HepG2 (cell line): Measurements from ENCODE around the gene FAM83C. TPM values are rescaled to one million over a fixed set of nuclear protein-coding genes. Genes with fewer than 3 reads are reported as not detected.

ENCODE experiments used
- ATF7 ChIP-seq, 2 experiments: fragments of 450-650 bp in 1 of 2; sonication (generic) in 1 of 2; formaldehyde crosslinking in 1 of 2; IDR thresholded peaks; 2 replicates each; pipeline versions ENCODE4 v1.4.0 to v1.6.1; 2016 to 2020; ENCODE audit warnings: antibody characterized with exemption in 1 of 2, mild to moderate bottlenecking in 1 of 2, missing genetic modification reagents in 1 of 2
- ATF7-NPFF ChIP-seq: sonication (generic); formaldehyde crosslinking; IDR thresholded peaks from 2 replicates; pipeline ENCODE4 v1.8.1; 2023; ENCODE audit warnings: mild to moderate bottlenecking, low read depth, missing genetic modification reagents, moderate library complexity
- GTF2F1 ChIP-seq: fragments of 150-350 bp; IDR thresholded peaks from 2 replicates; pipeline ENCODE4 v1.6.1; 2014; ENCODE audit warnings: low read length
- HNRNPL ChIP-seq: fragments of 200-400 bp; formaldehyde crosslinking; IDR thresholded peaks from 2 replicates; pipeline ENCODE4 v1.6.1; 2017; ENCODE audit warnings: mild to moderate bottlenecking, low read depth, low read length
- MAFK ChIP-seq, 2 experiments: IDR thresholded peaks in 1 of 2; conservative IDR thresholded peaks in 1 of 2; 2 replicates each; pipeline ENCODE4 v1.6.1; 2011; ENCODE audit warnings: improper control_type of control experiment in 2 of 2, low read length in 2 of 2
- MATR3 ChIP-seq: sonication (generic); formaldehyde crosslinking; IDR thresholded peaks from 2 replicates; pipeline ENCODE4 v1.4.0; 2020; ENCODE audit warnings: missing genetic modification reagents
- NCOR1 ChIP-seq: fragments of 200-600 bp; sonication (generic); IDR thresholded peaks from 2 replicates; pipeline ENCODE4 v1.7.0; 2017; ENCODE audit warnings: antibody characterized with exemption, low read length, borderline replicate concordance
- PHF20 ChIP-seq: sonication (generic); formaldehyde crosslinking; IDR thresholded peaks from 2 replicates; pipeline ENCODE4 v1.5.0; 2020; ENCODE audit warnings: mild to moderate bottlenecking, missing genetic modification reagents
- PITX1 ChIP-seq: sonication (generic); formaldehyde crosslinking; IDR thresholded peaks from 2 replicates; pipeline ENCODE4 v1.5.1; 2020; ENCODE audit warnings: mild to moderate bottlenecking, missing genetic modification reagents
- RXRA ChIP-seq: sonication (generic); formaldehyde crosslinking; IDR thresholded peaks from 2 replicates; pipeline ENCODE4 v1.5.1; 2020; ENCODE audit warnings: missing genetic modification reagents
- SP140L ChIP-seq: sonication (generic); formaldehyde crosslinking; IDR thresholded peaks from 2 replicates; pipeline ENCODE4 v1.4.0; 2020; ENCODE audit warnings: missing genetic modification reagents, borderline replicate concordance
- TCF12 ChIP-seq, 2 experiments: fragments of 450-650 bp in 1 of 2; sonication (generic) in 1 of 2; formaldehyde crosslinking in 1 of 2; IDR thresholded peaks; 2 replicates each; pipeline versions ENCODE4 v1.6.1 to v1.8.0; 2017 to 2022; ENCODE audit warnings: antibody characterized with exemption in 1 of 2, mild to moderate bottlenecking in 1 of 2, missing genetic modification reagents in 1 of 2, moderate library complexity in 1 of 2
- ZFP36L2 ChIP-seq: sonication (generic); formaldehyde crosslinking; IDR thresholded peaks from 2 replicates; pipeline ENCODE4 v1.4.0; 2020; ENCODE audit warnings: missing genetic modification reagents
- ZKSCAN5 ChIP-seq: sonication (generic); formaldehyde crosslinking; IDR thresholded peaks from 2 replicates; pipeline ENCODE4 v1.5.1; 2020; ENCODE audit warnings: mild to moderate bottlenecking, missing genetic modification reagents
- ZNF639 ChIP-seq: conservative IDR thresholded peaks from 2 replicates; pipeline ENCODE4 v1.6.1; 2018; ENCODE audit warnings: missing genetic modification reagents
- ZNF678 ChIP-seq: sonication (generic); formaldehyde crosslinking; IDR thresholded peaks from 2 replicates; pipeline ENCODE4 v1.4.0; 2020; ENCODE audit warnings: mild to moderate bottlenecking, missing genetic modification reagents
- ZNF687 ChIP-seq: sonication (generic); formaldehyde crosslinking; IDR thresholded peaks from 2 replicates; pipeline ENCODE4 v1.5.1; 2020; ENCODE audit warnings: mild to moderate bottlenecking, missing genetic modification reagents, moderate library complexity
- polyA plus RNA-seq, 8 experiments: library from polyadenylated mRNA; depleted of rRNA in 3 of 8; stranded (reverse) in 7 of 8; unstranded in 1 of 8; fragments of >200 nt; fragmentation: Illumina TruSeq in 4 of 8; extraction: Trizol in 4 of 8; gene quantifications; 2 replicates each; pipeline versions ENCODE4 v1.2.1 to v1.2.3, GENCODE V29; 2011 to 2016; ENCODE audit warnings: low read depth in 4 of 8, missing spikeins in 1 of 8, mixed read lengths in 1 of 8; ENCODE audit not compliant: insufficient read depth in 1 of 8
- total RNA-seq, 5 experiments: library from RNA; depleted of rRNA; stranded (reverse); fragments of >200 nt; fragmentation: Illumina TruSeq; extraction: Trizol; gene quantifications; 2 replicates each; pipeline ENCODE4 v1.2.3, GENCODE V29; 2016; ENCODE audit warnings: low read depth in 1 of 5

FAM83C gene
- total and polyA plus RNA-seq, 2 of the 13 experiments (the other 11 are each of a cell fraction or from before 2014, with no cell fraction given), result 0.04 TPM; not detected in 1

GRCh38 chr20:35307666-35308653 is 15.7 kb upstream of the FAM83C start (continued):
- no peak for TF ChIP-seq ZNF639 (CRISPR knock-in tag)
- TF ChIP-seq ZKSCAN5 (CRISPR knock-in tag), result no peak
- peak; percentile 57 for TF ChIP-seq ZNF687 (CRISPR knock-in tag)
- TF ChIP-seq ATF7-NPFF (CRISPR knock-in tag), result no peak
- TF ChIP-seq ZNF678, result no peak
- no peak for TF ChIP-seq TCF12 (IDR thresholded peaks at IDR 0.05)
- TF ChIP-seq TCF12 (CRISPR knock-in tag; IDR thresholded peaks at IDR 0.05), result no peak
- TF ChIP-seq NCOR1, result no peak
- peak in 1 of 2 experiments; percentile 28; a peak in 1 of 4 replicates for TF ChIP-seq MAFK (conservative IDR thresholded peaks at IDR 0.05 in 1 of 2, IDR thresholded peaks at IDR 0.05 in 1 of 2; ENCODE audit: low read length in 2 of 2)
- TF ChIP-seq ATF7 (IDR thresholded peaks at IDR 0.05), result no peak
- TF ChIP-seq ATF7 (CRISPR knock-in tag; IDR thresholded peaks at IDR 0.05), result no peak
- no peak for TF ChIP-seq ZFP36L2 (CRISPR knock-in tag)
- no peak for TF ChIP-seq RXRA (CRISPR knock-in tag)
- TF ChIP-seq MATR3 (CRISPR knock-in tag), result 0 out of 2 replicates have a peak, but pooled peaks have one; percentile 2
- TF ChIP-seq SP140L, result no peak
- TF ChIP-seq PHF20, result no peak
- 0 out of 2 replicates have a peak, but pooled peaks have one; percentile 18 for TF ChIP-seq PITX1 (CRISPR knock-in tag)
- TF ChIP-seq GTF2F1, result no peak
- peak; percentile 71; the same call in 1 of the 2 replicates for TF ChIP-seq HNRNPL
